GM23338 (cell line): ENCODE results near the gene SEZ6L. TPM values are rescaled to one million over a fixed set of nuclear protein-coding genes. Genes with fewer than 3 reads are reported as not detected.
A peak's percentile ranks its signal among the peaks of the same experiment; 100 is the strongest.

Source experiments
- ATAC-seq: fragments of 200-7000 bp; cut with Tn5 transposase; 3 replicates; pipeline ENCODE4 v1.9.1; 2020
- DNase-seq: peaks from one replicate; pipeline ENCODE4 v3.0.0-alpha.2; 2015; ENCODE audit warnings: low spot score
- H2AFZ ChIP-seq: fragments of 200-600 bp; sonication (generic); 2 replicates; pipeline ENCODE4 v1.8.0; 2016; ENCODE audit warnings: antibody characterized with exemption, mild to moderate bottlenecking, moderate library complexity
- H3F3A ChIP-seq: fragments of 200-600 bp; sonication (generic); replicated peaks from 2 replicates; pipeline ENCODE4 v1.8.0; 2017; ENCODE audit warnings: antibody characterized with exemption, mixed run types, low read depth
- H3K27ac ChIP-seq: fragments of 200-600 bp; sonication (generic); 2 replicates; pipeline ENCODE4 v1.6.1; 2016; ENCODE audit warnings: low read depth
- H3K27me3 ChIP-seq: fragments of 200-600 bp; sonication (generic); 2 replicates; pipeline ENCODE4 v1.8.0; 2016; ENCODE audit warnings: mild to moderate bottlenecking, mixed run types, moderate library complexity; ENCODE audit not compliant: insufficient read depth
- H3K36me3 ChIP-seq: fragments of 200-600 bp; sonication (generic); 2 replicates; pipeline ENCODE4 v1.8.0; 2016; ENCODE audit warnings: mild to moderate bottlenecking; ENCODE audit not compliant: insufficient read depth
- H3K4me1 ChIP-seq: fragments of 200-600 bp; sonication (generic); 2 replicates; pipeline ENCODE4 v1.8.0; 2016; ENCODE audit warnings: mild to moderate bottlenecking, moderate library complexity; ENCODE audit not compliant: insufficient read depth
- H3K4me2 ChIP-seq: fragments of 200-600 bp; sonication (generic); 2 replicates; pipeline ENCODE4 v1.7.1; 2017; ENCODE audit warnings: mixed run types
- H3K4me3 ChIP-seq: fragments of 200-600 bp; sonication (generic); 2 replicates; pipeline ENCODE4 v1.6.1; 2016; ENCODE audit warnings: mixed run types
- H3K79me2 ChIP-seq: fragments of 200-600 bp; sonication (generic); replicated peaks from 2 replicates; pipeline ENCODE4 v1.8.0; 2017; ENCODE audit warnings: mild to moderate bottlenecking; ENCODE audit not compliant: insufficient read depth
- H3K9me2 ChIP-seq: fragments of 200-600 bp; sonication (generic); 2 replicates; pipeline ENCODE4 v1.8.0; 2017; ENCODE audit not compliant: insufficient read depth
- H4K20me1 ChIP-seq: fragments of 200-600 bp; sonication (generic); replicated peaks from 2 replicates; pipeline ENCODE4 v1.8.0; 2017; ENCODE audit warnings: mild to moderate bottlenecking; ENCODE audit not compliant: insufficient read depth
- H3K27ac Mint-ChIP-seq: 2 replicates; pipeline ENCODE4 v1.8.0; 2020; ENCODE audit warnings: inconsistent platforms, mild to moderate bottlenecking, moderate library complexity, mixed read lengths
- H3K27me3 Mint-ChIP-seq: 3 replicates; pipeline ENCODE4 v1.8.0; 2022; ENCODE audit warnings: low read depth, mild to moderate bottlenecking, moderate library complexity, mixed read lengths, inconsistent platforms; ENCODE audit not compliant: insufficient read depth, poor library complexity
- H3K36me3 Mint-ChIP-seq: 3 replicates; pipeline ENCODE4 v1.8.0; 2021; ENCODE audit warnings: low read depth, mild to moderate bottlenecking, inconsistent platforms, moderate library complexity, mixed read lengths
- H3K4me1 Mint-ChIP-seq: 3 replicates; pipeline ENCODE4 v1.8.0; 2020; ENCODE audit warnings: mild to moderate bottlenecking, inconsistent platforms, mixed read lengths
- H3K4me3 Mint-ChIP-seq: 3 replicates; pipeline ENCODE4 v1.8.0; 2021; ENCODE audit warnings: moderate library complexity, mild to moderate bottlenecking, inconsistent platforms, mixed read lengths
- H3K9me3 Mint-ChIP-seq: 3 replicates; pipeline ENCODE4 v1.8.0; 2020; ENCODE audit warnings: moderate library complexity, mild to moderate bottlenecking, inconsistent platforms, mixed read lengths
- CREB1 ChIP-seq: fragments of 250-450 bp; sonication (Bioruptor Pico); IDR thresholded peaks from 2 replicates; pipeline ENCODE4 v1.5.0; 2020; ENCODE audit warnings: low read depth, mild to moderate bottlenecking, moderate library complexity
- EZH2 ChIP-seq: fragments of 200-600 bp; sonication (generic); IDR thresholded peaks from one replicate; pipeline ENCODE4 v1.8.0; 2017; ENCODE audit warnings: antibody characterized with exemption, mild to moderate bottlenecking, low read depth; ENCODE audit not compliant: unreplicated experiment
- EZH2phosphoT487 ChIP-seq: fragments of 200-600 bp; sonication (generic); IDR thresholded peaks from one replicate; pipeline ENCODE4 v1.8.1; 2018; ENCODE audit warnings: antibody characterized with exemption; ENCODE audit not compliant: unreplicated experiment
- ZNF114 ChIP-seq: fragments of 250-450 bp; sonication (Bioruptor Pico); IDR thresholded peaks from 2 replicates; pipeline ENCODE4 v1.5.0; 2020; ENCODE audit warnings: mild to moderate bottlenecking, moderate library complexity
- ZNF331 ChIP-seq: fragments of 250-450 bp; sonication (Bioruptor Pico); IDR thresholded peaks from 2 replicates; pipeline ENCODE4 v1.5.0; 2020; ENCODE audit warnings: low read depth, mild to moderate bottlenecking, moderate library complexity
- polyA plus RNA-seq: library from polyadenylated mRNA; unstranded; fragments of >200 nt; fragmentation: Nextera tagmentation; extraction: Ambion mirVana; gene quantifications from 2 replicates; pipeline ENCODE4 v1.2.1, GENCODE V29; 2016
- total RNA-seq: library from RNA; depleted of rRNA; stranded (reverse); fragments of >200 nt; shearing (Covaris generic); gene quantifications from 2 replicates; pipeline ENCODE4 v1.2.3, GENCODE V29; 2014
- TF ChIP-seq, protein P1 (sequence below), 2 experiments: fragments of 200-600 bp in 1 of 2; sonication (generic) in 1 of 2; conservative IDR thresholded peaks; 2 replicates each; pipeline versions ENCODE4 v1.5.1 to v1.6.1; 2016 to 2017; ENCODE audit warnings: antibody characterized with exemption in 2 of 2, low read depth in 2 of 2, mild to moderate bottlenecking in 2 of 2, moderate library complexity in 1 of 2
- TF ChIP-seq, protein P2 (sequence below): IDR thresholded peaks from one replicate; pipeline ENCODE4 v1.6.1; 2018; ENCODE audit warnings: antibody characterized with exemption; ENCODE audit not compliant: unreplicated experiment

The SEZ6L gene
- total and polyA plus RNA-seq, 2 experiments from 2014 or later, result 0.13 to 0.24 TPM

DNA sequence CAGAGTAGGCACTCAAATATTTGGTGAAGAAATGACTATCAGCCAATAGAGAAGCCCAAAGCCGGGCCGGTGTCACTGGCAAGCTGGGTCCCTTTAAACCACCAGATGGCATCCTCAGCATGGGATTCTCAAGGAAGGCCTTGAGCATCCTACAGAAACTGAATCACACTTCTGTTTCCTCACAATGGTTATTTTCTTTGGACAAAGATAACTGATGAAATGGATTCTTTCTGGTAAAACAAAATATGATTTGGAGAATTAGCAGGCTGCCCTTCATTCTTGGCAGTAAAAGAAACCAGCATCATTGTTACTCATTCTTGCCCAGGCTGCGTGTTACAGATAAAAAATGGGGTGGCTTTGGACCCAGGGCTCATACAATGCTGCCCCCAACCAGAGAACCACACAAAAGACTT lies 229.5 kb downstream of the SEZ6L start:
- H3K27me3 Mint-ChIP-seq, result peaks cover 15% of the 10 kb centered on the region
- peaks cover 12% of the 10 kb centered on the region for H3K4me1 Mint-ChIP-seq
- H3K9me3 Mint-ChIP-seq, result no peaks in the 10 kb centered on the region
- DNase-seq (peak; percentile 84), ATAC-seq (peak; percentile 69)
- no peaks in the 10 kb centered on the region for H3K36me3 Mint-ChIP-seq
- Histone ChIP-seq H3K4me2 (no peak overlapping the region), H3K27me3 (no peaks in the 10 kb centered on the region), H2AFZ (no peak overlapping the region), H3K79me2 (no peaks in the 10 kb centered on the region), H3K27ac (no peak overlapping the region), H4K20me1 (no peaks in the 10 kb centered on the region), H3K36me3 (no peaks in the 10 kb centered on the region), H3K4me3 (no peak overlapping the region), H3K4me1 (no peaks in the 10 kb centered on the region; the same call in 1 of the 2 replicates), H3F3A (no peaks in the 10 kb centered on the region), H3K9me2 (peaks cover 5% of the 10 kb centered on the region; the same call in 1 of the 2 replicates)
- no peak overlapping the region for H3K27ac Mint-ChIP-seq
- H3K4me3 Mint-ChIP-seq, result no peak overlapping the region
- TF ChIP-seq ZNF114 (CRISPR knock-in tag), result no peak
- TF ChIP-seq, protein P1, sequence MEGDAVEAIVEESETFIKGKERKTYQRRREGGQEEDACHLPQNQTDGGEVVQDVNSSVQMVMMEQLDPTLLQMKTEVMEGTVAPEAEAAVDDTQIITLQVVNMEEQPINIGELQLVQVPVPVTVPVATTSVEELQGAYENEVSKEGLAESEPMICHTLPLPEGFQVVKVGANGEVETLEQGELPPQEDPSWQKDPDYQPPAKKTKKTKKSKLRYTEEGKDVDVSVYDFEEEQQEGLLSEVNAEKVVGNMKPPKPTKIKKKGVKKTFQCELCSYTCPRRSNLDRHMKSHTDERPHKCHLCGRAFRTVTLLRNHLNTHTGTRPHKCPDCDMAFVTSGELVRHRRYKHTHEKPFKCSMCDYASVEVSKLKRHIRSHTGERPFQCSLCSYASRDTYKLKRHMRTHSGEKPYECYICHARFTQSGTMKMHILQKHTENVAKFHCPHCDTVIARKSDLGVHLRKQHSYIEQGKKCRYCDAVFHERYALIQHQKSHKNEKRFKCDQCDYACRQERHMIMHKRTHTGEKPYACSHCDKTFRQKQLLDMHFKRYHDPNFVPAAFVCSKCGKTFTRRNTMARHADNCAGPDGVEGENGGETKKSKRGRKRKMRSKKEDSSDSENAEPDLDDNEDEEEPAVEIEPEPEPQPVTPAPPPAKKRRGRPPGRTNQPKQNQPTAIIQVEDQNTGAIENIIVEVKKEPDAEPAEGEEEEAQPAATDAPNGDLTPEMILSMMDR (conservative IDR thresholded peaks at IDR 0.05; ENCODE audit: low read depth in 2 of 2), result peak; percentile 84 to 87

DNA sequence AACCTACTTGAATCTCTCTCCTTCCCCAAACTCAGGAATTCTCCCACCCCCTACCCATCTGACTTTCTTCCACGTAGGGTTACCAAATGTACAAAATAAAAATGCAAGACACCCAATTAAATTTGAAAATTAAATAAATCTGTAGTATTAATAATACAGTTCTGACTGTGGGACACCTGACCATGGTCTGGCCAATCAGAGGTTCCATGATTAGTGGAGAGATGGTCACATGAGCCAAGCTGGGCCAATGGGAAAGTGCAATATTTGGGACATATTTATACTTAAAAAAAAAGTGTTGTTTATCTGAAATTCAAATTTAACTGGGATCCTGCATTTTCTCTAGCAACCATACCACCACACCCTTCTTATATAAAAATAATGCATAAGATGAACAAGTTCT lies 230.0 kb downstream of the SEZ6L start:
- no peaks in the 10 kb centered on the region for H3K36me3 Mint-ChIP-seq
- ATAC-seq, result no peak
- TF ChIP-seq EZH2, result no peak
- TF ChIP-seq, protein P2, sequence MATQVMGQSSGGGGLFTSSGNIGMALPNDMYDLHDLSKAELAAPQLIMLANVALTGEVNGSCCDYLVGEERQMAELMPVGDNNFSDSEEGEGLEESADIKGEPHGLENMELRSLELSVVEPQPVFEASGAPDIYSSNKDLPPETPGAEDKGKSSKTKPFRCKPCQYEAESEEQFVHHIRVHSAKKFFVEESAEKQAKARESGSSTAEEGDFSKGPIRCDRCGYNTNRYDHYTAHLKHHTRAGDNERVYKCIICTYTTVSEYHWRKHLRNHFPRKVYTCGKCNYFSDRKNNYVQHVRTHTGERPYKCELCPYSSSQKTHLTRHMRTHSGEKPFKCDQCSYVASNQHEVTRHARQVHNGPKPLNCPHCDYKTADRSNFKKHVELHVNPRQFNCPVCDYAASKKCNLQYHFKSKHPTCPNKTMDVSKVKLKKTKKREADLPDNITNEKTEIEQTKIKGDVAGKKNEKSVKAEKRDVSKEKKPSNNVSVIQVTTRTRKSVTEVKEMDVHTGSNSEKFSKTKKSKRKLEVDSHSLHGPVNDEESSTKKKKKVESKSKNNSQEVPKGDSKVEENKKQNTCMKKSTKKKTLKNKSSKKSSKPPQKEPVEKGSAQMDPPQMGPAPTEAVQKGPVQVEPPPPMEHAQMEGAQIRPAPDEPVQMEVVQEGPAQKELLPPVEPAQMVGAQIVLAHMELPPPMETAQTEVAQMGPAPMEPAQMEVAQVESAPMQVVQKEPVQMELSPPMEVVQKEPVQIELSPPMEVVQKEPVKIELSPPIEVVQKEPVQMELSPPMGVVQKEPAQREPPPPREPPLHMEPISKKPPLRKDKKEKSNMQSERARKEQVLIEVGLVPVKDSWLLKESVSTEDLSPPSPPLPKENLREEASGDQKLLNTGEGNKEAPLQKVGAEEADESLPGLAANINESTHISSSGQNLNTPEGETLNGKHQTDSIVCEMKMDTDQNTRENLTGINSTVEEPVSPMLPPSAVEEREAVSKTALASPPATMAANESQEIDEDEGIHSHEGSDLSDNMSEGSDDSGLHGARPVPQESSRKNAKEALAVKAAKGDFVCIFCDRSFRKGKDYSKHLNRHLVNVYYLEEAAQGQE, result no peak
- TF ChIP-seq, protein P1 (conservative IDR thresholded peaks at IDR 0.05; ENCODE audit: low read depth in 2 of 2), result no peak
- TF ChIP-seq EZH2phosphoT487, result no peak
- no peak for TF ChIP-seq ZNF331 (CRISPR knock-in tag)
- TF ChIP-seq CREB1, result no peak

More for the DNA sequence above, 230.0 kb downstream of the SEZ6L start:
- peak; percentile 6 for DNase-seq
- H3F3A ChIP-seq, result no peaks in the 10 kb centered on the region
- H3K27ac Mint-ChIP-seq, result no peak overlapping the region
- H3K27ac ChIP-seq, result no peak overlapping the region
- peaks cover 10% of the 10 kb centered on the region; the same call in 2 of the 3 replicates for H3K4me1 Mint-ChIP-seq
- peaks cover 5% of the 10 kb centered on the region; the same call in 1 of the 2 replicates for H3K9me2 ChIP-seq
- no peaks in the 10 kb centered on the region for H3K36me3 ChIP-seq
- H3K4me2 ChIP-seq, result no peak overlapping the region
- H3K27me3 ChIP-seq, result no peaks in the 10 kb centered on the region
- peaks cover 12% of the 10 kb centered on the region for H3K27me3 Mint-ChIP-seq
- no peaks in the 10 kb centered on the region for H3K79me2 ChIP-seq
- no peak overlapping the region for H3K4me3 Mint-ChIP-seq
- no peak overlapping the region for H3K4me3 ChIP-seq
- H2AFZ ChIP-seq, result no peak overlapping the region
- H3K9me3 Mint-ChIP-seq, result no peaks in the 10 kb centered on the region
- no peaks in the 10 kb centered on the region for H4K20me1 ChIP-seq
- no peaks in the 10 kb centered on the region; the same call in 1 of the 2 replicates for H3K4me1 ChIP-seq
